Activated naive CD8-positive, alpha-beta T cell treated with anti-CD3 and anti-CD28 coated beads, Interleukin-2, amount 50 U/mL, for 24 hours (primary cell): ENCODE data around the gene EMID1.

Experiments
- ATAC-seq: fragments of 150-1000 bp; cut with Tn5 transposase; one replicate; pipeline ENCODE4 v1.10.0; 2021
- DNase-seq: peaks from one replicate; pipeline ENCODE4 v3.0.0; 2021
- H3K27ac Mint-ChIP-seq: one replicate; pipeline ENCODE4 v1.8.0; 2021; ENCODE audit warnings: mild to moderate bottlenecking, mixed read lengths
- H3K27me3 Mint-ChIP-seq: one replicate; pipeline ENCODE4 v1.8.0; 2021; ENCODE audit warnings: mixed read lengths
- H3K36me3 Mint-ChIP-seq: one replicate; pipeline ENCODE4 v1.8.0; 2021; ENCODE audit warnings: low read depth, mixed read lengths
- H3K4me1 Mint-ChIP-seq: one replicate; pipeline ENCODE4 v1.8.0; 2021; ENCODE audit warnings: mixed read lengths
- H3K4me3 Mint-ChIP-seq: one replicate; pipeline ENCODE4 v1.8.0; 2021; ENCODE audit warnings: mild to moderate bottlenecking, moderate library complexity, mixed read lengths
- H3K9me3 Mint-ChIP-seq: one replicate; pipeline ENCODE4 v1.8.0; 2021; ENCODE audit warnings: mixed read lengths

The EMID1 gene

DNA sequence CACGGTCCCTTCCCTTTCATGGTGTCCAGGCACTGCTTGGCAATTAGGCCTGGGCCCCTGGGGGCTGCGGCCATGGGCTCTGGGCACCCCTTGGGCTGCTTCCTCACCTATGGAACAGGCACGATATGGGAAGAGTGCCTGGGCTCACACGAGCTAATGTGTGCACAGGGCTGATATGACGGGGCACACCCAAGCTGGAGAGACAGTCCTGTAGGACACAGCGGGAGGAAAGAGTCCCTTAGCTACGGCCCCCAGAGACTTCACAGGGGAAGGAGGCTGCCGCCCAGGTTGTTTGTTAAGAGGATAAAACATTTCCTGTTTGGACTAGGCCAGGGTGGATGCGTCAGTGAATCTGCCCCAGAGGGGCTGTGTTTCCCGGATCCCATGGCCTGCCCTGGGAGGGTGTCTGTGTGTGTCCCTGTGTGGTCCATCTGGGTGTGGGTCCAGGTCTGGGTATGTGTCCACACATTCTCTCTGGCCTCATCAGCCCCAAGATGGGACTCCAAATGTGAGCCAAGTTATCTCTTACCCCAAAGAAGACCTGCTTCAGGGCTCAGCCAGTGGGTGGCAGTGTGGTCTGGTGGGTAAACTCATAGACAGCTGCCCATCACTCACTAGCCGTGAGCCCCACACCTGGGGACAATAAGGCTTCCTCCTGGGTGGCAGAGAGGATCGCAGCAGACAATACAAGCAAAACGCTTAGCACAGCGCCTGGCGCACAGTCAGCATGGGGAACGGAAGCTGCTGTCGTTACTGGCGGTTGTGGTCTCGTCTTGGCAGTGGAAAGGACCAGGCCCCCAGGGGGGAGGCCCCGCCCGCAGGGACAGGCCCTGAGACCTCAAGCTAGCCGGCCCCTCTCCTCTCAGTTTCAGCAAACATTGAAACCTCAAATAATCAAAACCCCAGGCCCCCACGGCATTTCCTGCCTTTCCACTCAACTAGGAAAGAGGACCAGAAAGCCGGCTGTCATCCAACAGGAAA, 3.2 kb upstream of the EMID1 start:
- H3K27ac Mint-ChIP-seq, result no peak overlapping the region
- H3K4me1 Mint-ChIP-seq, result peaks cover 30% of the 10 kb centered on the region
- H3K27me3 Mint-ChIP-seq, result peaks cover 65% of the 10 kb centered on the region
- DNase-seq (peak; percentile 78), ATAC-seq (peak; percentile 87)
- H3K9me3 Mint-ChIP-seq, result no peaks in the 10 kb centered on the region
- H3K36me3 Mint-ChIP-seq, result no peaks in the 10 kb centered on the region
- peak overlapping the region; percentile 29 for H3K4me3 Mint-ChIP-seq

DNA sequence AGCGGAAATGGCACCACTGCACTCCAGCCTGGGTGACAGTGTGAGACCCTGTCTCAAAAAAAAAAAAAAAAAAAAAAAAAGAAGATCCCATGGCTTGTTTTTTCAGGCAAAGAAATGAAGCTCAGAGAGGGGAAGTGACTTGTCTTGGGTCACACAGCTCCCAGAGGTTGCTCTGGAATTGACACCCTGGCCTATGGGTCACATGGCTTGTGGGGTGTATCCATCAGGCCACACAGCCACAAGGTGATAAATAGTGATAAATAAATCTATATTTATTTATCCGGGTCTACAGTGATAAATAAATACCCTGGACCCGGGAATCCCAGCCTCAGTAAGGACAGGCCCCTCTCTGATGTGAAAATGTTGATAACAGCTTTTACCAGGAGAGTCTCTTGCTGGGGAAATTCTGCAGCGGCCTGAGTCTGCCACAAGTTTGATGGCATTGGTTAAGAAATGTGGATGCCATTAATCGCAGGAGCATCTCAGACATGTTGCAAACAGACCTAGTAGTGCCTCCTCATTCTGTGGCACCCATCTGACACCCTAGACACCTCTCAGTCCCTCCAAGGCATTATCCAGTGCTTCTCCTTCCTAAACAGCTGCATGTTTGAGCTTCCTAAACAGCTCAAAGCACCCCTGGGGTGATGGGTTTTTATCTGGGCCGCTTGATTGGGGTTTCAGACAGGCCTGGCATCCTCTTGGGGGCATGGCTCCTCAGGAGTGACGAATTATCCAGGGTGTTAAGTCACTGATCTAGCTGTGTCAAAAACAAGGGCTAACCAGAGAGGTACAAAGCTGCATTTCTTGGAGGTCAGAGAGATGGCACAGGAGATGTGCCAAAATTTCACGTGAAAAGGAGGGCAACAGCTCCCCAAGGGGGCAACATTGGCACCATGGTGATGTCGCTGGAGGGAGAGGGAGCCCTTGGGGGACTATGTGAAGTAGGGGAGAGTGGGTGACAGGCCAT, 1.9 kb upstream of the EMID1 start:
- ATAC-seq (no peak), DNase-seq (no peak)
- H3K9me3 Mint-ChIP-seq, result no peaks in the 10 kb centered on the region
- no peaks in the 10 kb centered on the region for H3K36me3 Mint-ChIP-seq
- no peak overlapping the region for H3K4me3 Mint-ChIP-seq
- H3K4me1 Mint-ChIP-seq, result peaks cover 30% of the 10 kb centered on the region
- H3K27ac Mint-ChIP-seq, result no peak overlapping the region
- peaks cover 64% of the 10 kb centered on the region for H3K27me3 Mint-ChIP-seq

DNA sequence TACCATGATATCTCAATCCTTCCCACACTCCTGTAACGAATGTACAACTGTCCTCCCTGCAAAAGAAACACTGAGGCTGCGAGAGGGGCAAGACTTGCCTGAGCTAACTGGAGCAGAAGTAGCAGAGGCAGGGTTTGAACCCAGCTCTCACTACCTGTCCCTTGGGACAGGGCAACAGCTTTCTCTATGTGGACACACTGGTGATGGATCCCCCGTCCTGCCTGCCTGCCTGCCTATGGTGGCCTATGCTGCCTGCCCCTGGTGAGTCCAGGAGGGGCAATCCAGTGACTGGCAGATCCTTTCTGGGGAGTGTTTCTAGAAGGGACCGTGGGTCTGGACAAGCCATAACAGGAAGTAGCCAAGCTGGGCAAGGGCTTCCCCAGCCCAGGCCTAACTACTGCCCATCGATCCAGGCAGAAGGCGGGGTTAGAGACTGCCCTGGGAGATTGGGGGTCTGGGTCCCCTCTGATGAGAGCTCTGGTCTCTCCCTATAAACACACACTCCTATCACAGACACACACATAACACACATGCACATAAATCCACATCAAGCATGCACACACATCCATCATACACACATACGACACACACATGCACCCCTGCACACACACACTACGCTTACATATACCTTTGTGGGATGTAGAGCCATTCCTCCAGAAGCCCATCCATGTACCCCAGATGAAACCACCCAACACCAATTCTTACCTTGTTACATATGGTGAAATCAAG, 1.1 kb upstream of the EMID1 start:
- H3K4me3 Mint-ChIP-seq, result no peak overlapping the region
- no peak overlapping the region for H3K27ac Mint-ChIP-seq
- peaks cover 59% of the 10 kb centered on the region for H3K27me3 Mint-ChIP-seq
- peaks cover 30% of the 10 kb centered on the region for H3K4me1 Mint-ChIP-seq
- no peak for DNase-seq
- H3K36me3 Mint-ChIP-seq, result no peaks in the 10 kb centered on the region
- H3K9me3 Mint-ChIP-seq, result no peaks in the 10 kb centered on the region
- no peak for ATAC-seq

DNA sequence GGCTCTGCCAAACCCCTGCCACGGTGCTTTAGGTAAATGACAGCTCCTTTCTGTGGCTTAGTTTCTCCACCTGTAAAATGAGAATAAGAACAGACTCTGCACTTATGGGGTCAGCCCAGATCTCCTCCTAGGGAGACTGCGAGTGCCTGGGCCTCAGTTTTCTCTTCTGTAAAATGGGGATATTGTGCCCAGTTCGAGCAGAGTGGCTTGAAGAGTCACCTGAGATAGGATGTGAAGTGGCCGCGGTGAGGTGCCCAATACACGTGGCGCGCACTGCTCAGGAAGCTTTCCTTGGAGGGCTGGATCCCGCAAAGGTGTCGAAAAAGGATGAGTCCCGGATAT, 473 bp upstream of the EMID1 start:
- Mint-ChIP-seq H3K27me3 (peaks cover 54% of the 10 kb centered on the region), H3K9me3 (no peaks in the 10 kb centered on the region), H3K4me1 (peaks cover 30% of the 10 kb centered on the region), H3K4me3 (peak overlapping the region; percentile 57), H3K36me3 (no peaks in the 10 kb centered on the region), H3K27ac (no peak overlapping the region)
- ATAC-seq (no peak), DNase-seq (no peak)

DNA sequence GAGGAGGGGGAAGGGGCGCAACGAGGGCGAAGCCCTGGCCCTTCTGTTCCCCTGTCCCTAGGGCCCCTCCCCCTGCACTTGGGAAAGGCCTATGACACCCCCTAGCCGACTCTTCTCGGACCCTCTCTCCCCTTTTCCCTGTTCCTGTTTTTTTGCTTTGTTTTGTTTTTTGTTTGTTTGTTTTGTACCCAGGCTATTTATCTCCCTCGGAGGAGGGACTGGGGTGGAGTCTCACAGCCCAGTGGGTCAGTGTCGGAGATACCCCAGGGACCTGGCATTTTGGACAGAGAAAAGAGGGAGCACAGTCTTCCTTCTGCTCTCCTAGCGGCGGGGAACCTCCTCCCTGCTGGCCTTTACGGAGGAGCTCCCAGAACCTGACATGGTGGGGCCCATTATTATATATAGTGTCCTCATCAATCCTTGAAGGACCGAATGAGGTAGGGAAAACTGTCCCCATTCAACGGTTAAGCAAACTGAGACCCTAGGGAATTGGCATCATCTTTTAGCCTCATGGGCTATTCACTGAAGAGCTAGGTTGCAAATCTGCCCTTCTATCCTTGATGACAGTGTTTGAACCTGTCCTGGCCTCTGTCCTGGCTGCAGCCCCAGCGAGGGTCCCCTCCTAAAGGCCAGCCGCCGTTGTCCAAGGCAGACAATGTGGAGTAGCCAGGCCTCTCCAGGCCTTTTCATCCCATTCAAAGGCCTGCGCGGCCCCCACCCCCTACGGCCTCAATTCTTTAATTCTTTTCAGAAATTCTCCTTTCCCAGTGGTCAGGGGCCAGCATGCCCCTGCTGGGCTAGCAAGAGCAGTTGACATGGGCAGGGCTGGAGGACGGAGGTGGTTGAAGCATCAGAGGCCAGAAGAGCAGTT, 911 bp downstream of the EMID1 start:
- no peaks in the 10 kb centered on the region for H3K9me3 Mint-ChIP-seq
- H3K27ac Mint-ChIP-seq, result no peak overlapping the region
- H3K27me3 Mint-ChIP-seq, result peaks cover 48% of the 10 kb centered on the region
- ATAC-seq (no peak), DNase-seq (no peak)
- peak overlapping the region; percentile 51 for H3K4me3 Mint-ChIP-seq
- H3K4me1 Mint-ChIP-seq, result peaks cover 30% of the 10 kb centered on the region
- H3K36me3 Mint-ChIP-seq, result no peaks in the 10 kb centered on the region

DNA sequence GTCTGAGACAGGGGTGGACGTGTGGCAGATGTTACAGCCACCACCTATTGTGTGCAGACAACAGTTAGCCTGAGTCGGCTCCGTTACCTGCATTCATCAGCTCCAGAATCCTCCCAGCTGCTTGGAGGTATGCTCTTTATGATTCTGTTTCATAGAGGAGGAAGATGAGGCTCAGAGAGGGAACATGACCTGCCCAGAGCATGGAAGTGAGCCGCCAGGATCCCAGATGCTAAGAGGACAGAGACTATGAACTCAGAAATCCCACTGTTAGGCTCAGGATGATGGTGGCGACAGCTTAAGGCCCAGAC, 1.5 kb downstream of the EMID1 start:
- H3K9me3 Mint-ChIP-seq, result no peaks in the 10 kb centered on the region
- DNase-seq (no peak), ATAC-seq (no peak)
- H3K4me3 Mint-ChIP-seq, result no peak overlapping the region
- H3K36me3 Mint-ChIP-seq, result no peaks in the 10 kb centered on the region
- H3K4me1 Mint-ChIP-seq, result peaks cover 25% of the 10 kb centered on the region
- peaks cover 44% of the 10 kb centered on the region for H3K27me3 Mint-ChIP-seq
- no peak overlapping the region for H3K27ac Mint-ChIP-seq

DNA sequence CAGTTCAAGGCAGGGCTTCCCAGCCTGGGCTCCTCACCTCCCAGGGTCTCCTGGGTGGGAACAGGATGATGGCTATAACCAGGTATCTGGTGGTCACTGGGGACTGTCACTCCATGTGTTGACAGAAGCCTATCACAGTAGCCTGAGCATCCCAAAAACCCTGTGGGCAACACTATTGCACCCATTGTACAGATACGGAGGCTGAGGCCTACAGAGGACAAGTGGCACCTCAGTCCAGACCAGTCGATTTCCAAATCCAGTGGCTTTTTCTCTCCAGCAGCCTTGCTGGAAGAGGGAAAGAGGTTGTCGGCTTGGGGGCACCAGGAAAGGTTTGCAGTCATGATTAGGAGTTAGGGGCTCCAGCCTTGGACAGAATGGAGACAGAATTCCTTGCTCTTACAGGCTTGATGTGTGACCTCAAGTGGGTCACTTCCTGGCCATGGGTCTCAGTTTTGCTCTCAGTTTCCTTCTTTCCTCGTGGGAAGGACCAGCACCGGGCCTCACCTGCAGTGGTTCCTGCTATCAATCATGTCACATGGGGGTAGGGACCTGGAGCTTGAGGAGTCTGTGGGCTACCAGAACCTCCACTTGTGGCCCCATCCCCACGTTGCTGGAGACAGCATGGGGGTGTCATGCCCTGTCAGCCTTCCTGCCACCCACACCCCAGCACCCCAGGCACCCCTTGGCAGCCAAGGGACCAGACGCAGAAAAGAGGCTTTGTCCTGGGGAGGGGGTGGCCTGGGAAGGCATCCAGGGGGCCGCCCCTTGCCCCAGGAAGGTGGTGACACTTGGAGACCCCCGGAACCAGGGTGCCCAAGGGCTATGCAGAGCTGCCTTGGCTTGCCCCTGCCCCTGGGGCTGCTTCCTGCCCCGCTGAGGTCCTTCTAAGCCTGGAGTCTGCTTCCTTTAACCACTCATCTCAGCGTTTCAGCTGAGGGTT, 2.1 kb downstream of the EMID1 start:
- no peaks in the 10 kb centered on the region for H3K9me3 Mint-ChIP-seq
- DNase-seq (no peak), ATAC-seq (no peak)
- H3K27me3 Mint-ChIP-seq, result peaks cover 43% of the 10 kb centered on the region
- no peak overlapping the region for H3K27ac Mint-ChIP-seq
- H3K36me3 Mint-ChIP-seq, result no peaks in the 10 kb centered on the region
- peaks cover 19% of the 10 kb centered on the region for H3K4me1 Mint-ChIP-seq
- no peak overlapping the region for H3K4me3 Mint-ChIP-seq

DNA sequence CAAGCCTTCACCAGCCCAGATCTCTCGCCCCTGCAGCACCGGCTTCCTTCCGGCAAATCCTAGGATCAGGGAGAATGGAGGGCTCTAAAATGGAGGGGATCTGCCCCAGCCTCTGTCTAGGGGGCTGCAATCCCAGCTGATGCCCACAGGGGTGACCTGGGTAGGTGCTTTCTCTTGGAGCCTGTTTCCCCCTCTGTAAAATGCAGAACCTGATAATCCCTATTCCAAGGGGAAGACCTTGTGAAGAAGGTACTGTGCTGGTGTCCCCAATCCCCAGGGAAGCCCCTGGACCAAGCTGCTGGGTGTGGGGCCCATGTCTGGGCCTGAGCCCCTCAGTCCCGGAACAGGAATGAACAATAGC, 2.8 kb downstream of the EMID1 start:
- Mint-ChIP-seq H3K9me3 (no peaks in the 10 kb centered on the region), H3K4me1 (peaks cover 12% of the 10 kb centered on the region), H3K36me3 (no peaks in the 10 kb centered on the region), H3K27me3 (peaks cover 42% of the 10 kb centered on the region), H3K27ac (no peak overlapping the region), H3K4me3 (no peak overlapping the region)
- ATAC-seq (no peak), DNase-seq (no peak)

DNA sequence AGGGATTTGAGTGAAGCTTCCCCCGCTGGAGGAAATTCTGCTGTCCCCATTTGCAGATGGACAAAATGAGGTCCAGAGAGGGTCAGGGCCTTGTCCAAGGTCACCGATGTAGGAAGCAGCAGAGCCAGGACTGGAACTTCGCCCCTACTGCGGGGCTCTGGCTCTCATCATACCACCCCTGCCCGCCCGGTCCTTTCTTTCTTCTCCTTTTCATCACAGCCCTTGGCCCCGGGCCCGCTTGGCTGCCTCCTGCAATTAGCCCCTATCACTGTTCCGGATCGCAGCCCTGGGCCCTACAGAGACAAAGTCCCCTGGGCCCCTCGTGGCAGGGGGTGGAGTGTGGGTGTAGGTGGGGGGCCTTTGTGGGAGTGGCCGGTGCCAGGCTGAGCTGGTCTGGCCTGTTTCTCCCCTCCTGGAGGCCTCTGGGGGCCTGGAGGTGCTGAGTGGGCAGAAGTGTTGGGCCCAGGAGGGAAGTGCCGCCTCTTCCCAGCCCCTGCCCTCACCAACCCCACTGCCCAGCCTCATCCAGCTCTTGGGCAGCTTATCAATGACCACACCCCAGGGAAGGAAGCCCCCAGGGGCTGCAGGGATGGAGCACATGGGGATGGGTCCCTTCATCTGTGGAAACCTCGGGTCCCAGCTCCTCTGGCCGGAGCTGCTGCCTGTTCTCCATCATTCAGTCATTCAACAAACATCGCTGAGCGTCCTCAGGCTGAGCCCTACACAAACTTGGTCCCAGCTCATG, 3.4 kb downstream of the EMID1 start:
- ATAC-seq (no peak), DNase-seq (no peak)
- H3K27me3 Mint-ChIP-seq, result peaks cover 40% of the 10 kb centered on the region
- H3K27ac Mint-ChIP-seq, result no peak overlapping the region
- H3K4me1 Mint-ChIP-seq, result peaks cover 8% of the 10 kb centered on the region
- H3K36me3 Mint-ChIP-seq, result no peaks in the 10 kb centered on the region
- no peak overlapping the region for H3K4me3 Mint-ChIP-seq
- H3K9me3 Mint-ChIP-seq, result no peaks in the 10 kb centered on the region

DNA sequence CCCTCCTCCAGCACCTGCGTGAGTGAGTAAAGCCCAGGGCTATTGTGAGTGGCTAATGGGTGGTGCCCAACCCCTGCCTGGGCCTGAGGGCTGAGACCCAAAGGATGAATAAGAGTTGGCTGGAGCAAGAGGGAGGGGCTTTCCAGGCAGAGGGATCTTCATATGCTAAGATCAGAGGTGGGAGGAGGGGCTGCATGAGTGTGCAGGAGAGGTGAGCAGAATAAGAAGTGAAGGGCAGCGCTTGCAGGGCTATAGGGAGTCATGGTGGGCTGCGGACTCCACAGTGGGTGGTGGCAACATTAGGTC, 3.9 kb downstream of the EMID1 start:
- Mint-ChIP-seq H3K9me3 (no peaks in the 10 kb centered on the region), H3K36me3 (no peaks in the 10 kb centered on the region), H3K4me1 (peaks cover 6% of the 10 kb centered on the region), H3K27ac (no peak overlapping the region), H3K27me3 (peaks cover 37% of the 10 kb centered on the region), H3K4me3 (no peak overlapping the region)
- ATAC-seq (no peak), DNase-seq (no peak)

DNA sequence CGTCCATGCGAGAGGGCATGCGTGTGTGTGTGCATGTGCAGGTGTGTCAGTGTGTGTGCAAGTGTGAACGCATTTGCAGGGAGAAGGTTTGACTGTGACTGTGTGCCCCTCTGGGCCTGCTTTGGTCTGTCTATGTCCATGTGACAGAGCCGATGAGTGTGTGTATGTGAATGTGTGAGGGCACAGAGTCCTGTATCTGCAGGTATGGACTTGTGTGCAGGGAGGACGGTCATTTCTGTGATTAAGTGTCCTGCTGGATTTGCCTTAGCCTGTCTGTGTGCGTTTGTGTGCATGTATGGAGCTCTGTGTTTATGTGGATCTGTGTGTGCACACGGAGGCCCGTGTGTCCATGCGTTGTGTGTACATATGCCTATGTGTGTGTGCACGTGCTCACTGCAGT, 5.4 kb downstream of the EMID1 start:
- Mint-ChIP-seq H3K4me1 (peaks cover 3% of the 10 kb centered on the region), H3K36me3 (no peaks in the 10 kb centered on the region), H3K4me3 (no peak overlapping the region), H3K27me3 (peaks cover 28% of the 10 kb centered on the region), H3K27ac (no peak overlapping the region), H3K9me3 (no peaks in the 10 kb centered on the region)
- no peak for ATAC-seq
- DNase-seq, result no peak

DNA sequence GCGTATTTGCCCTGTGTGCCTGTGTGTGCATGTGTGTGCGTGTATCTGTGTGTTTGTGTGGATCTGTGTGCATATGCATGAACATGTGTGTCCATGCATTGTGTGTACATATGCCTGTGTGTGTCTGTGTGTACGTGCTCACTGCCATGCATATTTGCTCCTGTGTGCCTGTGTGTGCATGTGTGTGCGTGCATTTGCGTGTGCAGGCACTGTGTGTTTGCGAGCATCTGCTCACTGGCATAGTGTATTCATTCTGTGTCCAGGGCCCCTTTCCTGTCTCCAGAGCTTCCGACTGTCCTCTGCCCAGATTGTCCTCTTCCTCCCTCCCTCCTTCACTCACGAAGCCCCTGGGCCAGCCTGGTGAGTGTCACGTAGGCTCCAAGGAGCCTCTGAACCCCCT, 5.8 kb downstream of the EMID1 start:
- peaks cover under 1% of the 10 kb centered on the region for H3K4me1 Mint-ChIP-seq
- H3K27me3 Mint-ChIP-seq, result peaks cover 25% of the 10 kb centered on the region
- ATAC-seq (no peak), DNase-seq (no peak)
- no peak overlapping the region for H3K4me3 Mint-ChIP-seq
- H3K9me3 Mint-ChIP-seq, result no peaks in the 10 kb centered on the region
- H3K36me3 Mint-ChIP-seq, result no peaks in the 10 kb centered on the region
- H3K27ac Mint-ChIP-seq, result no peak overlapping the region

DNA sequence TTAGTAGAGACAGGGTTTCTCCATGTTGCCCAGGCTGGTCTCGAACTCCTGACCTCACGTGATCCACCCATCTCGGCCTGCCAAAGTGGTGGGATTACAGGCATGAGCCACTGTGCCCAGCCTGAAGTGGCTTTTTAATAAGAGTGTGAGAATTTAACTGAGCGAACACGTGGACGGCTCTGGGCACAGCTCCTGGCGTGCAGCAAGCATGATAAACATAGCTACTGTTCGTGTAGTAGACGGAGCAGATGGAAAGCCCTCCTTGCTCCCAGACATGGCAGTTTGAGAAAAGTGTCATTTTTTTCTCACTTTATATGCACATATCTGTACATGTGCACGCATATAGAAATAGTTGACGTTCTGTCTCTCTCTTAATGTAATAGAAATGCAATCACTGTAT, 7.0 kb downstream of the EMID1 start:
- no peak for ATAC-seq
- Mint-ChIP-seq H3K36me3 (no peaks in the 10 kb centered on the region), H3K27me3 (peaks cover 12% of the 10 kb centered on the region), H3K9me3 (no peaks in the 10 kb centered on the region), H3K27ac (no peak overlapping the region), H3K4me3 (no peak overlapping the region), H3K4me1 (no peaks in the 10 kb centered on the region)
- DNase-seq, result no peak
